Stimulated activated CD4-positive, alpha-beta T cell treated with anti-CD3 and anti-CD28 coated beads, TNF-alpha, amount 100 ng/mL, for 4 hours (primary cell): ENCODE results near the gene SLC6A9.

Experiments used
- DNase-seq, 3 experiments: peaks; one replicate each; pipeline ENCODE4 v3.0.0-alpha.2; 2020; ENCODE audit warnings: low read depth in 3 of 3

Gene SLC6A9

GRCh38 chr1:44029260-44029910, 1.9 kb downstream of the SLC6A9 start:
- peak in 1 of 3 experiments; percentile 5 for DNase-seq

GRCh38 chr1:44027320-44027719, 3.9 kb downstream of the SLC6A9 start:
- DNase-seq: no peak

- no peak for DNase-seq
Measured at GRCh38 chr1:44025816-44026215, 5.4 kb downstream of the SLC6A9 start.

GRCh38 chr1:44024903-44025525, 6.2 kb downstream of the SLC6A9 start:
- no peak for DNase-seq

- no peak for DNase-seq
Measured at GRCh38 chr1:44024031-44024902, 7.0 kb downstream of the SLC6A9 start.

GRCh38 chr1:44021581-44022321, 9.5 kb downstream of the SLC6A9 start:
- DNase-seq: no peak

- no peak for DNase-seq
Measured at GRCh38 chr1:44021156-44021555, 10.1 kb downstream of the SLC6A9 start.

- no peak for DNase-seq
Measured at GRCh38 chr1:44020464-44020863, 10.8 kb downstream of the SLC6A9 start.

GRCh38 chr1:44019466-44019948, 11.8 kb downstream of the SLC6A9 start:
- no peak for DNase-seq

- DNase-seq: no peak
Measured at GRCh38 chr1:44016890-44017400, 14.3 kb downstream of the SLC6A9 start.

GRCh38 chr1:44016041-44016889, 15.0 kb downstream of the SLC6A9 start:
- no peak for DNase-seq

GRCh38 chr1:44015206-44015605, 16.1 kb downstream of the SLC6A9 start:
- no peak for DNase-seq

GRCh38 chr1:44014365-44015104, 16.7 kb downstream of the SLC6A9 start:
- DNase-seq: no peak

- DNase-seq: no peak
Measured at GRCh38 chr1:44013949-44014348, 17.3 kb downstream of the SLC6A9 start.

GRCh38 chr1:44012941-44013609, 18.2 kb downstream of the SLC6A9 start:
- DNase-seq: no peak

GRCh38 chr1:44012404-44012803, 18.9 kb downstream of the SLC6A9 start:
- DNase-seq: no peak

GRCh38 chr1:44010935-44011471, 20.3 kb downstream of the SLC6A9 start:
- DNase-seq: no peak

GRCh38 chr1:44008259-44008658, 23.0 kb downstream of the SLC6A9 start:
- no peak for DNase-seq

- DNase-seq: no peak
Measured at GRCh38 chr1:44002606-44003157, 28.6 kb downstream of the SLC6A9 start.
